Vagina (tissue), 2 donors: Measurements from ENCODE around the gene GRAMD1B. TPM values are rescaled to one million over a fixed set of nuclear protein-coding genes. Genes with fewer than 3 reads are reported as not detected.

Experiments
- DNase-seq, 2 donors: peaks; one replicate each; pipeline ENCODE4 v3.0.0-alpha.2; 2017; ENCODE audit errors: extremely low spot score in 2 of 2
- H3K27ac ChIP-seq: fragments of 200-600 bp; sonication (generic); one replicate; pipeline ENCODE4 v1.5.1; 2019
- H3K27me3 ChIP-seq: fragments of 200-600 bp; sonication (generic); one replicate; pipeline ENCODE4 v1.5.1; 2019
- H3K36me3 ChIP-seq, 2 donors: fragments of 200-600 bp; sonication (generic); one replicate each; pipeline ENCODE4 v1.5.1; 2017 to 2019
- H3K4me1 ChIP-seq: fragments of 200-600 bp; sonication (generic); one replicate; pipeline ENCODE4 v1.5.1; 2019
- H3K4me3 ChIP-seq, 2 donors: fragments of 200-600 bp; sonication (generic); 1 replicate in 1 of 2; 2 replicates in 1 of 2; pipeline ENCODE4 v1.5.1; 2016 to 2019
- H3K9me3 ChIP-seq: fragments of 200-600 bp; sonication (generic); one replicate; pipeline ENCODE4 v1.5.1; 2019
- CTCF ChIP-seq, 3 experiments: fragments of 450-650 bp in 2 of 3; fragments of 200-600 bp in 1 of 3; sonication (generic) in 1 of 3; IDR thresholded peaks; one replicate each; pipeline ENCODE4 v1.5.1; 2017 to 2019; ENCODE audit warnings: antibody characterized with exemption in 3 of 3, mild to moderate bottlenecking in 2 of 3, moderate library complexity in 2 of 3
- POLR2A ChIP-seq, 2 donors: fragments of 450-650 bp; IDR thresholded peaks; one replicate each; pipeline ENCODE4 v1.6.1; 2017; ENCODE audit warnings: antibody characterized with exemption in 2 of 2, mild to moderate bottlenecking in 2 of 2, moderate library complexity in 2 of 2
- POLR2AphosphoS5 ChIP-seq, 2 donors: sonication (generic); formaldehyde crosslinking; IDR thresholded peaks; one replicate each; pipeline ENCODE4 v1.9.0; 2017; ENCODE audit warnings: antibody characterized with exemption in 2 of 2, mild to moderate bottlenecking in 2 of 2, low read depth in 1 of 2; ENCODE audit not compliant: insufficient read depth in 1 of 2
- intact Hi-C: fragments of 100-400 bp; cut with DNase I; formaldehyde crosslinking; loops from one replicate; pipeline ENCODE4 v1.15.1; 2023
- total RNA-seq: library from RNA; depleted of rRNA; stranded (reverse); fragments of >200 nt; gene quantifications from one replicate; pipeline ENCODE4 v1.2.3, GENCODE V29; 2016

Gene GRAMD1B
- total RNA-seq, 1 donor from 2014 or later, result 4.9 TPM

- Histone ChIP-seq H3K4me3 (no peak overlapping the region), H3K27ac (no peak overlapping the region), H3K27me3 (no peaks in the 10 kb centered on the region), H3K4me1 (no peaks in the 10 kb centered on the region), H3K36me3 (no peaks in the 10 kb centered on the region), H3K9me3 (no peaks in the 10 kb centered on the region)
- intact Hi-C loops, result no loop called here
- TF ChIP-seq POLR2A (IDR thresholded peaks at IDR 0.05) (no peak), POLR2AphosphoS5 (IDR thresholded peaks at IDR 0.05; ENCODE audit: insufficient read depth in 1 of 2, low read depth in 1 of 2) (no peak), CTCF (IDR thresholded peaks at IDR 0.05) (no peak)
- no peak for DNase-seq
These were observed 14.0 kb downstream of the GRAMD1B start for GRCh38 chr11:123443851-123444623.

GRCh38 chr11:123448823-123449222 lies 18.8 kb downstream of the GRAMD1B start:
- Histone ChIP-seq H3K27me3 (no peaks in the 10 kb centered on the region), H3K4me3 (no peak overlapping the region), H3K27ac (no peak overlapping the region), H3K36me3 (no peaks in the 10 kb centered on the region), H3K4me1 (no peaks in the 10 kb centered on the region), H3K9me3 (no peaks in the 10 kb centered on the region)
- TF ChIP-seq POLR2A (IDR thresholded peaks at IDR 0.05) (no peak), POLR2AphosphoS5 (IDR thresholded peaks at IDR 0.05; ENCODE audit: insufficient read depth in 1 of 2, low read depth in 1 of 2) (no peak), CTCF (IDR thresholded peaks at IDR 0.05) (no peak)
- DNase-seq, result no peak
- intact Hi-C loops, result no loop called here

GRCh38 chr11:123449436-123449835 lies 19.4 kb downstream of the GRAMD1B start:
- Histone ChIP-seq H3K36me3 (no peaks in the 10 kb centered on the region), H3K9me3 (no peaks in the 10 kb centered on the region), H3K27me3 (no peaks in the 10 kb centered on the region), H3K27ac (no peak overlapping the region), H3K4me3 (no peak overlapping the region), H3K4me1 (no peaks in the 10 kb centered on the region)
- no peak for DNase-seq
- intact Hi-C loops, result no loop called here
- TF ChIP-seq POLR2A (IDR thresholded peaks at IDR 0.05) (no peak), POLR2AphosphoS5 (IDR thresholded peaks at IDR 0.05; ENCODE audit: insufficient read depth in 1 of 2, low read depth in 1 of 2) (no peak), CTCF (IDR thresholded peaks at IDR 0.05) (no peak)

GRCh38 chr11:123450623-123451022 lies 20.6 kb downstream of the GRAMD1B start:
- DNase-seq, result no peak
- H3K36me3 ChIP-seq, result no peaks in the 10 kb centered on the region
- no peaks in the 10 kb centered on the region for H3K27me3 ChIP-seq
- no peak overlapping the region for H3K27ac ChIP-seq
- H3K4me1 ChIP-seq, result no peaks in the 10 kb centered on the region
- H3K9me3 ChIP-seq, result no peaks in the 10 kb centered on the region
- intact Hi-C loops, result no loop called here
- no peak overlapping the region for H3K4me3 ChIP-seq
- TF ChIP-seq CTCF (IDR thresholded peaks at IDR 0.05), result no peak
- no peak for TF ChIP-seq POLR2AphosphoS5 (IDR thresholded peaks at IDR 0.05; ENCODE audit: insufficient read depth in 1 of 2, low read depth in 1 of 2)
- no peak for TF ChIP-seq POLR2A (IDR thresholded peaks at IDR 0.05)

- Histone ChIP-seq H3K4me3 (no peak overlapping the region), H3K36me3 (no peaks in the 10 kb centered on the region), H3K4me1 (no peaks in the 10 kb centered on the region), H3K27ac (no peak overlapping the region), H3K27me3 (no peaks in the 10 kb centered on the region), H3K9me3 (no peaks in the 10 kb centered on the region)
- no peak for DNase-seq
- TF ChIP-seq CTCF (IDR thresholded peaks at IDR 0.05) (no peak), POLR2A (IDR thresholded peaks at IDR 0.05) (no peak), POLR2AphosphoS5 (IDR thresholded peaks at IDR 0.05; ENCODE audit: insufficient read depth in 1 of 2, low read depth in 1 of 2) (no peak)
- intact Hi-C loops, result no loop called here
These were observed 21.2 kb downstream of the GRAMD1B start for GRCh38 chr11:123451183-123451781.
